ENCODE data around the gene LIPA. TPM values are rescaled to one million over a fixed set of nuclear protein-coding genes. Genes with fewer than 3 reads are reported as not detected.

The LIPA gene
- total RNA-seq, 2 experiments from 2014 or later, result 20.4 to 20.7 TPM

DNA sequence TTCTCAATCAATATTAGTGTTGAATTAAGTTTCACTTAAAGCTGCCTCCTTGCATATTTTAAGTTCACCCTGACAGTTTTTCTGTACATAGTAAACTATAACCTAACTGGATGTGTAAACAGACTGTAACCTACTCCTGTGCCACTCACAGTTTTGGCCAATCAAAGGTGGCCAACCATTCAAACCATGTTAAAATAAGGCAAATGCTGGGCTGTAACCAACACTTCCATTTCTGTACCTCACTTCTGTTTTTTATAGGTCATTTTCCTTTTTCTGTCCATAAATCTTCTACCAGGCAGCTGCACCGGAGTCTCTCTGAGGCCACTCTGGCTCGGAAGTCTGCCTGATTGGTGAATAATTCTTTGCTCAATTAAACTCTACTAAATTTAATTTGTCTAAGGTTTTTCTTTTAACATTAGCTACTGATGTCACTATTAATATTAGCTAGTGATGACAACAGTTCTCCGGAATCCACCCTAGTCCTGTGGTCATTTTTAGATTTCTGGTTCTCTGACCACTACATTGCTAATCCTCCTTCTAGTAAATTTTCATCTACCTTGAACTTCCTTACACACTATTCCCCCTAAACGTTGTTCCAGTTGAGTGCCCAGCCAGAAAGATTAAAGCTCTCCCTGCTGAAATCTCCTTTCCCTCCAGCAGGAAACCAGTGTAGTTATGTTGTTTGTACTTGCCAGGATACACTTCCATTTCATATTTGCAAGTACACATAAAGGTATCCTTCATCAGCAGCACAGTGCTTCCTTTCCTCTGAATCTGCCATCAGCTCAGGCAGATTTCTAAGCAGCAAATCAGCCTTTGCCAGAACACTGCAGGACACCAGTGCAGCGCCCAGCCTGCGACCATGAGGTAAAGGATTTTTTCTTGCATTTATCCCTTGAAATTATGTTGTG lies 31.7 kb upstream of the LIPA start:
- TF ChIP-seq, protein P1, sequence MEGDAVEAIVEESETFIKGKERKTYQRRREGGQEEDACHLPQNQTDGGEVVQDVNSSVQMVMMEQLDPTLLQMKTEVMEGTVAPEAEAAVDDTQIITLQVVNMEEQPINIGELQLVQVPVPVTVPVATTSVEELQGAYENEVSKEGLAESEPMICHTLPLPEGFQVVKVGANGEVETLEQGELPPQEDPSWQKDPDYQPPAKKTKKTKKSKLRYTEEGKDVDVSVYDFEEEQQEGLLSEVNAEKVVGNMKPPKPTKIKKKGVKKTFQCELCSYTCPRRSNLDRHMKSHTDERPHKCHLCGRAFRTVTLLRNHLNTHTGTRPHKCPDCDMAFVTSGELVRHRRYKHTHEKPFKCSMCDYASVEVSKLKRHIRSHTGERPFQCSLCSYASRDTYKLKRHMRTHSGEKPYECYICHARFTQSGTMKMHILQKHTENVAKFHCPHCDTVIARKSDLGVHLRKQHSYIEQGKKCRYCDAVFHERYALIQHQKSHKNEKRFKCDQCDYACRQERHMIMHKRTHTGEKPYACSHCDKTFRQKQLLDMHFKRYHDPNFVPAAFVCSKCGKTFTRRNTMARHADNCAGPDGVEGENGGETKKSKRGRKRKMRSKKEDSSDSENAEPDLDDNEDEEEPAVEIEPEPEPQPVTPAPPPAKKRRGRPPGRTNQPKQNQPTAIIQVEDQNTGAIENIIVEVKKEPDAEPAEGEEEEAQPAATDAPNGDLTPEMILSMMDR (IDR thresholded peaks at IDR 0.05), result no peak
- H3K4me3 Mint-ChIP-seq, result no peak overlapping the region
- ATAC-seq, result no peak
- intact Hi-C loops (cut with micrococcal nuclease), result no loop called here
- H3K36me3 Mint-ChIP-seq (ENCODE audit: low read depth), result no peaks in the 10 kb centered on the region
- CTCF ChIA-PET, result interaction anchor here (0.8 to 0.9 kb wide), 2 partner anchors 9 to 60 kb away, joined by 3 read pairs; no protein-coding TSS in a partner anchor
- POLR2A ChIA-PET, result no interaction called here
- peaks cover 7% of the 10 kb centered on the region for H3K27me3 Mint-ChIP-seq
- H3K4me1 Mint-ChIP-seq (ENCODE audit: low read depth), result no peaks in the 10 kb centered on the region
- no peak for DNase-seq
- H3K27ac Mint-ChIP-seq, result no peak overlapping the region
- H3K9me3 Mint-ChIP-seq, result no peaks in the 10 kb centered on the region

DNA sequence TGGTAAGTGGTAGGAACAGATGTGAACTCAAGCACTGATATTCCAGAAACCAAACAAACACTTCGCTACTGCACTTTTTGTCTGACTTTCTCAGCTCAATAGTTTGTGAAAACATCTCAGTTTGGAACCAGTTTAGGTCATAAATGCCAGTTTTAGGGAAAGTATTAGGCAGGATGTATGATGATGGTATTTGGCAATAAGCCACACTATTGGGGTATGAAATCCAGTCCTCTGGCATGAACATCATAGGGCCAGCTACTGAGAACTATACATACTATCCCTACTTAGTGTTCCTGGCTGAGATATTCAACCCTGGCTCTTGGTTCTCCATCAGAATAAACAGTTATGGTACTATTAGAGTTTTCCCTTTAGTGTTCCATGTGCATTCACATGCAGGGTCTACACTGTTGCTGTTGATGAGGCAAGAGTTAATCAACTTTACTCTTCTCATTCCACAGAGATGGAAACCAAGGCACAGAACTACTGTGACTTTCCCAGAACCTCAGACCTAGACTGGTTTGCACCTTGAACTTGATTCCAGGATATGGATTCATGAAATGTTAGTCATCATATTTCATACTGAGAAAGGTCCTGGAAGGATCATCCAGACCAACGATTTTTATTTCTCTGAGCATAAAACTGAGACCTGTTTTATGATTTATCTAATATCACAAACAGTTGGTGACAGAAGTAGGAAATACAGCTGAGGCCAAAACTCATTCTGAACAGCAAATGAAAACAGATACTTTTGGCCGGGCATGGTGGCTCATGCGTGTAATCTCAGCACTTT lies 30.2 kb upstream of the LIPA start:
- CTCF ChIA-PET, result no interaction called here
- H3K4me1 Mint-ChIP-seq (ENCODE audit: low read depth), result no peaks in the 10 kb centered on the region
- H3K9me3 Mint-ChIP-seq, result no peaks in the 10 kb centered on the region
- peaks cover 9% of the 10 kb centered on the region for H3K27me3 Mint-ChIP-seq
- no peak overlapping the region for H3K4me3 Mint-ChIP-seq
- intact Hi-C loops (cut with micrococcal nuclease), result no loop called here
- no peak for DNase-seq
- H3K27ac Mint-ChIP-seq, result no peak overlapping the region
- no peak for ATAC-seq
- no peaks in the 10 kb centered on the region for H3K36me3 Mint-ChIP-seq (ENCODE audit: low read depth)
- TF ChIP-seq, protein P1 (IDR thresholded peaks at IDR 0.05), result no peak
- POLR2A ChIA-PET, result no interaction called here

DNA sequence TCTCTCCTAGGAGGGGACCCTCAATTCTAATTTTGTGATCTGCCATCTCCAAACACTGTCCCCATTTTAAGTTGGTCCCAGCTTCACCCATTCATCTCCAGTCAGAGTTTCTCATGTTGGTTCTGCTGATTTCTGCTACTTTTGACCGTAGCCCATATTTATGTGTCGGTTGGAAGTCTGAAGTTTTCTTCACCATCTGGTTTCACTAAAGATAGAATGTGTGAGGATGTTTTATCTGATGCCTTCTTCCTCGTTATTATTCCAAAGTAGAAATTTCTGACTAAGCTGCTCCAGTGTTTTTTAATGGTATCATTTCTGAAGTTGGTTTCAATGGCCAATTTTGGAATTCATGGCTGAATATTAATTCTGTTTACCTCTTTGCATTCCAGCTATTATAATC lies 28.9 kb upstream of the LIPA start:
- H3K4me3 Mint-ChIP-seq, result no peak overlapping the region
- ChIA-PET CTCF (interaction anchor here (2.1 kb wide), 1 partner anchor 89 kb away, joined by 7 read pairs; no protein-coding TSS in a partner anchor), POLR2A (no interaction called here)
- H3K27ac Mint-ChIP-seq, result no peak overlapping the region
- TF ChIP-seq, protein P1 (IDR thresholded peaks at IDR 0.05), result no peak
- intact Hi-C loops (cut with micrococcal nuclease), result no loop called here
- DNase-seq (no peak), ATAC-seq (no peak)
- no peaks in the 10 kb centered on the region for H3K36me3 Mint-ChIP-seq (ENCODE audit: low read depth)
- H3K27me3 Mint-ChIP-seq, result peaks cover 3% of the 10 kb centered on the region
- H3K9me3 Mint-ChIP-seq, result no peaks in the 10 kb centered on the region
- no peaks in the 10 kb centered on the region for H3K4me1 Mint-ChIP-seq (ENCODE audit: low read depth)

DNA sequence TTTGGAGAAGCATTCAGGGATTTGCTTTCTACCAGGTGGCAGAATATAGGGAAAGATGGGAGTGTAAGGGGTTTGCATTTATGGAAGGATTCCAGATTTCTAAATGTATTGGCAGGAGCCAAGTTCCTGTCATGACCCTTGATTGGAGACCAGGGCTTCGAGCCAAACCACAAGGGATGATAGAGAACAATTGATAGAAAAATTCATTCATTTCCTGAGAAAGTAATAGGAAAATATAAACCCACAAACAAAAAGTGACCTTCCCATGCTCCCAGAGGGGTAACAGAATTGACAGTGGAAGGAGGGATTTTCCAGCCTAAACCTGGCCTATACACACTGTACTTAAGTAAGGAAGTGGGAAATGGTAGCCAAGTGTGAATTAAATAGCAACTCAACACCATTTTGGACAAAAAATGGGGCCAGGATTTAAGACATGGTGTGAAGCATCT lies 27.9 kb upstream of the LIPA start:
- Mint-ChIP-seq H3K27me3 (peaks cover 6% of the 10 kb centered on the region), H3K4me1 (ENCODE audit: low read depth) (no peaks in the 10 kb centered on the region), H3K36me3 (ENCODE audit: low read depth) (no peaks in the 10 kb centered on the region), H3K27ac (no peak overlapping the region), H3K9me3 (no peaks in the 10 kb centered on the region), H3K4me3 (no peak overlapping the region)
- ChIA-PET CTCF (interaction anchor here (2.1 kb wide), 1 partner anchor 90 kb away, joined by 7 read pairs; no protein-coding TSS in a partner anchor), POLR2A (no interaction called here)
- ATAC-seq, result no peak
- DNase-seq, result no peak
- intact Hi-C loops (cut with micrococcal nuclease), result no loop called here
- TF ChIP-seq, protein P1 (IDR thresholded peaks at IDR 0.05), result no peak

Measured in activated CD8-positive, alpha-beta T cell treated with anti-CD3 and anti-CD28 coated beads for 36 hours (primary cell).